Astrocyte (in vitro differentiated cells and primary cell): Measurements from ENCODE around the gene C3orf20. TPM values are rescaled to one million over a fixed set of nuclear protein-coding genes. Genes with fewer than 3 reads are reported as not detected.

ENCODE experiments used
- DNase-seq: peaks from one replicate; pipeline ENCODE4 v3.0.0-alpha.2; 2010; ENCODE audit warnings: low read depth
- FAIRE-seq: peaks from 2 replicates; lab custom pipeline; 2011; peaks lifted over from hg19 to GRCh38; lab: Jason Lieb, UNC
- H2AFZ ChIP-seq: 2 replicates; pipeline ENCODE4 v1.6.0; 2012; ENCODE audit warnings: low read depth, low read length, inconsistent platforms
- H3K27ac ChIP-seq: 2 replicates; pipeline ENCODE4 v1.5.1; 2011; ENCODE audit warnings: low read depth, low read length, inconsistent platforms
- H3K27me3 ChIP-seq: 2 replicates; pipeline ENCODE4 v1.6.0; 2011; ENCODE audit warnings: low read length, inconsistent platforms; ENCODE audit not compliant: insufficient read depth
- H3K36me3 ChIP-seq: 2 replicates; pipeline ENCODE4 v1.5.1; 2011; ENCODE audit warnings: low read length, inconsistent platforms; ENCODE audit not compliant: insufficient read depth
- H3K4me1 ChIP-seq: 2 replicates; pipeline ENCODE4 v1.5.1; 2011; ENCODE audit warnings: low read length, inconsistent platforms; ENCODE audit not compliant: insufficient read depth
- H3K4me2 ChIP-seq: 2 replicates; pipeline ENCODE4 v1.6.0; 2012; ENCODE audit warnings: low read length, inconsistent platforms
- H3K4me3 ChIP-seq: 2 replicates; pipeline ENCODE4 v1.5.1; 2011; ENCODE audit warnings: low read depth, mild to moderate bottlenecking, low read length, inconsistent platforms; ENCODE audit not compliant: insufficient read depth
- H3K79me2 ChIP-seq: 2 replicates; pipeline ENCODE4 v1.6.0; 2012; ENCODE audit warnings: mild to moderate bottlenecking, low read length, inconsistent platforms; ENCODE audit not compliant: insufficient read depth
- H3K9ac ChIP-seq: 2 replicates; pipeline ENCODE4 v1.6.0; 2012; ENCODE audit warnings: mild to moderate bottlenecking, low read length, inconsistent platforms
- H3K9me3 ChIP-seq: 2 replicates; pipeline ENCODE4 v1.5.1; 2012; ENCODE audit warnings: low read depth, mild to moderate bottlenecking, low read length, inconsistent platforms; ENCODE audit not compliant: insufficient read depth
- H4K20me1 ChIP-seq: 2 replicates; pipeline ENCODE4 v1.6.0; 2012; ENCODE audit warnings: low read length, inconsistent platforms; ENCODE audit not compliant: insufficient read depth
- H3K27ac Mint-ChIP-seq: one replicate; pipeline ENCODE4 v1.8.0; 2021; ENCODE audit warnings: mild to moderate bottlenecking, mixed read lengths; ENCODE audit not compliant: unreplicated experiment
- H3K27me3 Mint-ChIP-seq: one replicate; pipeline ENCODE4 v1.8.0; 2021; ENCODE audit warnings: low read depth, mixed read lengths; ENCODE audit not compliant: unreplicated experiment
- H3K36me3 Mint-ChIP-seq: one replicate; pipeline ENCODE4 v1.8.0; 2021; ENCODE audit warnings: low read depth, mixed read lengths; ENCODE audit not compliant: unreplicated experiment
- H3K4me1 Mint-ChIP-seq: one replicate; pipeline ENCODE4 v1.8.0; 2021; ENCODE audit warnings: low read depth, mixed read lengths; ENCODE audit not compliant: unreplicated experiment
- H3K4me3 Mint-ChIP-seq: one replicate; pipeline ENCODE4 v1.8.0; 2021; ENCODE audit warnings: mild to moderate bottlenecking, moderate library complexity, mixed read lengths; ENCODE audit not compliant: unreplicated experiment
- H3K9me3 Mint-ChIP-seq: one replicate; pipeline ENCODE4 v1.8.0; 2021; ENCODE audit warnings: mild to moderate bottlenecking, mixed read lengths; ENCODE audit not compliant: unreplicated experiment
- CTCF ChIP-seq: IDR thresholded peaks from 2 replicates; pipeline ENCODE4 v1.5.1; 2011; ENCODE audit warnings: low read depth, mild to moderate bottlenecking, inconsistent platforms, low read length, moderate library complexity; ENCODE audit not compliant: insufficient read depth
- EZH2 ChIP-seq: IDR thresholded peaks from 2 replicates; pipeline ENCODE4 v1.6.1; 2012; ENCODE audit warnings: mild to moderate bottlenecking, low read length, inconsistent platforms; ENCODE audit not compliant: insufficient read depth
- total RNA-seq: library from RNA; stranded (reverse); gene quantifications from 2 replicates; pipeline ENCODE4 v1.2.1, GENCODE V29; 2021

C3orf20 gene
- total RNA-seq, 1 donor from 2014 or later, result 0.16 TPM

GRCh38 chr3:14631687-14632441 is 43.1 kb upstream of the C3orf20 start:
- DNase-seq (no peak), FAIRE-seq (no peak)
- Mint-ChIP-seq H3K9me3 (peaks cover 7% of the 10 kb centered on the region), H3K27me3 (peaks cover 2% of the 10 kb centered on the region), H3K36me3 (no peaks in the 10 kb centered on the region), H3K4me1 (peaks cover 18% of the 10 kb centered on the region), H3K4me3 (no peak overlapping the region), H3K27ac (no peak overlapping the region)
- no peak overlapping the region for H3K4me3 ChIP-seq
- H3K4me1 ChIP-seq, result peaks cover 7% of the 10 kb centered on the region
- no peak overlapping the region for H3K9ac ChIP-seq
- H3K36me3 ChIP-seq, result no peaks in the 10 kb centered on the region
- TF ChIP-seq EZH2 (no peak), CTCF (no peak)
- H3K27me3 ChIP-seq, result no peaks in the 10 kb centered on the region
- peaks cover 8% of the 10 kb centered on the region for H3K9me3 ChIP-seq
- H3K4me2 ChIP-seq, result no peak overlapping the region
- H2AFZ ChIP-seq, result no peak overlapping the region
- no peak overlapping the region for H3K27ac ChIP-seq
- no peaks in the 10 kb centered on the region for H3K79me2 ChIP-seq
- no peaks in the 10 kb centered on the region for H4K20me1 ChIP-seq

- H2AFZ ChIP-seq, result no peak overlapping the region
- Mint-ChIP-seq H3K27me3 (peaks cover 2% of the 10 kb centered on the region), H3K36me3 (no peaks in the 10 kb centered on the region), H3K9me3 (peaks cover 7% of the 10 kb centered on the region), H3K27ac (no peak overlapping the region), H3K4me1 (peaks cover 12% of the 10 kb centered on the region), H3K4me3 (no peak overlapping the region)
- no peak for DNase-seq
- H3K4me1 ChIP-seq, result peaks cover 2% of the 10 kb centered on the region
- no peak overlapping the region for H3K4me2 ChIP-seq
- no peaks in the 10 kb centered on the region for H3K79me2 ChIP-seq
- TF ChIP-seq EZH2 (no peak), CTCF (no peak)
- H3K9ac ChIP-seq, result no peak overlapping the region
- no peak for FAIRE-seq
- peaks cover 8% of the 10 kb centered on the region for H3K9me3 ChIP-seq
- H4K20me1 ChIP-seq, result no peaks in the 10 kb centered on the region
- H3K4me3 ChIP-seq, result no peak overlapping the region
- no peaks in the 10 kb centered on the region for H3K27me3 ChIP-seq
- H3K27ac ChIP-seq, result no peak overlapping the region
- no peaks in the 10 kb centered on the region for H3K36me3 ChIP-seq
Observed at GRCh38 chr3:14632442-14632930, 42.5 kb upstream of the C3orf20 start.

GRCh38 chr3:14633417-14633816 is 41.5 kb upstream of the C3orf20 start:
- peaks cover 4% of the 10 kb centered on the region for H3K27me3 ChIP-seq
- Mint-ChIP-seq H3K27ac (no peak overlapping the region), H3K4me1 (peaks cover 7% of the 10 kb centered on the region), H3K9me3 (peaks cover 7% of the 10 kb centered on the region), H3K27me3 (peaks cover 2% of the 10 kb centered on the region), H3K36me3 (no peaks in the 10 kb centered on the region), H3K4me3 (no peak overlapping the region)
- H3K4me3 ChIP-seq, result no peak overlapping the region
- DNase-seq, result no peak
- H3K79me2 ChIP-seq, result no peaks in the 10 kb centered on the region
- peaks cover 5% of the 10 kb centered on the region for H3K9me3 ChIP-seq
- H3K4me1 ChIP-seq, result no peaks in the 10 kb centered on the region
- no peak overlapping the region for H3K27ac ChIP-seq
- no peak overlapping the region for H3K9ac ChIP-seq
- no peaks in the 10 kb centered on the region for H3K36me3 ChIP-seq
- TF ChIP-seq CTCF (no peak), EZH2 (no peak)
- H3K4me2 ChIP-seq, result no peak overlapping the region
- FAIRE-seq, result no peak
- H4K20me1 ChIP-seq, result no peaks in the 10 kb centered on the region
- no peak overlapping the region for H2AFZ ChIP-seq
